Measurements from ENCODE around the gene CEND1.

CEND1 gene

DNA sequence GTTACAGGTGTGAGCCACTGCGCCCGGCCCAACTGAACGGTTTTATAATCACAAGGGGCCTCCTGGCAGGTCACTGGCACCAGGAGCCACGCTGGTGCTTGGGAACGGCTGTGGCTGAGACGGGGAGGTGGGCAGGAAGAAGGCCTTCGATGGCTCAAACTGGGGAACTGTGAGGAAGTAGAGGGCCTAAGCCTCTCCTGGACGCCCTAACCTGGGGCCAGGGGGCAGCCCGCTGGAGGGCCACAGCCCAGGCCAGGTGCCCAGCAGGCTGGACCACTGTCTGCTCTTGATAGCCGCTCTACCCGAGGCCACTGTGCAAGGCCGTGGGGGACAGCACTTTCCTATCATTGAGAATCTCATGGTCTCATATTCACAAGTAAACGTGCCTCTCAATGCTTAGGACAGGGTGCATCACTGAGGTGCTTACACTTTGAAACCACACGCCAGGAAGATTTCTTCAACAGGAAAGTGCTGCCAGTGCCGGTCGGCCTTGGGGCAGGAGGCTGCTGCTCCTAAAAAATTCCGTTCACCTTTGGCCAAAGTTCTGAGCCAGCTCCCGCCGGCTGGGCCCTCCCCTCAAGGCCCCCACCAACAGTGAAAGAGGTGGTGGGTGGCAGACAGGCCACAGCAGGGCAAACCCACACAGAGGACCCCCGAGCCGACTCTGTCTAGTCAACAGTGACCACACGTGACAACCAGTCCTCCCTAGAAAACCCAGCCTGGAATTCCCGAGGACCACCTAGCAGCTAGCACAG is 19.8 kb downstream of the CEND1 start:
- Histone ChIP-seq H3K4me2 (ENCODE audit: low read length) (no peak overlapping the region), H3K36me3 (ENCODE audit: insufficient read depth, low read length) (peaks cover 69% of the 10 kb centered on the region), H3K4me3 (ENCODE audit: low read length) (no peak overlapping the region), H3K27me3 (ENCODE audit: control insufficient read depth, insufficient read depth, low read length) (no peaks in the 10 kb centered on the region), H3K9me3 (replicated peaks; ENCODE audit: low read length) (no peaks in the 10 kb centered on the region), H3K9ac (ENCODE audit: low read depth, low read length) (no peak overlapping the region), H3K4me1 (ENCODE audit: control insufficient read depth, insufficient read depth, low read length) (peaks cover 25% of the 10 kb centered on the region)

DNA sequence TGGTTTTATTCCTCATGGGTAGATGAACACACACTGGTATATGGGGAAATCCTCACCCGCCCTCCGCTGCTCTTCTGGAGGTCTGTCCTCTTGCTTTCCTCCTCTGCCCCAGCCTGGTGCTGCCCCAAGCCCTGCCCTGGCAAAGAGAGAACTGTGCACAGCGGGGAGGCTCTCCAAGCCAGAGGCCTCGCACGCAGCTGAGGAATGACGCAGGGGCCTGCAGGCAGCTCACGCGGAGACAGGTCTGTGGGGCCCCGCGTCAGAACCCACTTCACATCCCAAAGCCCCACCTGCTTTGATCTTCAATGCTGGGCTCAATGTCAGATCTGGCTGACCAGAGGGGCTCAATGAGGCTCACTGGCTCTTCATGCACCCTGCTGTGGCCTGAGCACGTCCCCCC is 22.7 kb downstream of the CEND1 start:
- no peak overlapping the region for H3K4me3 ChIP-seq (ENCODE audit: low read length)
- peaks cover 16% of the 10 kb centered on the region for H3K4me1 ChIP-seq (ENCODE audit: control insufficient read depth, insufficient read depth, low read length)
- H3K9me3 ChIP-seq (replicated peaks; ENCODE audit: low read length) = no peaks in the 10 kb centered on the region
- H3K9ac ChIP-seq (ENCODE audit: low read depth, low read length) = no peak overlapping the region
- H3K36me3 ChIP-seq (ENCODE audit: insufficient read depth, low read length) = peaks cover 73% of the 10 kb centered on the region
- no peaks in the 10 kb centered on the region for H3K27me3 ChIP-seq (ENCODE audit: control insufficient read depth, insufficient read depth, low read length)
- H3K4me2 ChIP-seq (ENCODE audit: low read length) = no peak overlapping the region

DNA sequence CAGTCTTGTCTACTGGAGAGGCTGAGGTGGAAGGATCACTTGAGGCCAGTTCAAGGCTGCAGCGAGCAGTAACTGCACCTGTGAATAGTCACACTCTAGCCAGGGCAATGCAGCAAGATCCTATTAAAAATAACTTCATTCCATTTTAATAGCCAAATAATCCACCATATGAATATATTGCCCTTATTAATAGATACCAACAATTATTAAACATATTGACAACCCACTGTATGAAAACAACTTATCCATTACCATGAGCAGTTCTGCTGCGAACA is 23.0 kb downstream of the CEND1 start:
- no peaks in the 10 kb centered on the region for H3K9me3 ChIP-seq (replicated peaks; ENCODE audit: low read length)
- no peak overlapping the region for H3K4me3 ChIP-seq (ENCODE audit: low read length)
- no peaks in the 10 kb centered on the region for H3K27me3 ChIP-seq (ENCODE audit: control insufficient read depth, insufficient read depth, low read length)
- no peak overlapping the region for H3K4me2 ChIP-seq (ENCODE audit: low read length)
- H3K9ac ChIP-seq (ENCODE audit: low read depth, low read length) = no peak overlapping the region
- H3K36me3 ChIP-seq (ENCODE audit: insufficient read depth, low read length) = peaks cover 72% of the 10 kb centered on the region
- peaks cover 18% of the 10 kb centered on the region for H3K4me1 ChIP-seq (ENCODE audit: control insufficient read depth, insufficient read depth, low read length)

DNA sequence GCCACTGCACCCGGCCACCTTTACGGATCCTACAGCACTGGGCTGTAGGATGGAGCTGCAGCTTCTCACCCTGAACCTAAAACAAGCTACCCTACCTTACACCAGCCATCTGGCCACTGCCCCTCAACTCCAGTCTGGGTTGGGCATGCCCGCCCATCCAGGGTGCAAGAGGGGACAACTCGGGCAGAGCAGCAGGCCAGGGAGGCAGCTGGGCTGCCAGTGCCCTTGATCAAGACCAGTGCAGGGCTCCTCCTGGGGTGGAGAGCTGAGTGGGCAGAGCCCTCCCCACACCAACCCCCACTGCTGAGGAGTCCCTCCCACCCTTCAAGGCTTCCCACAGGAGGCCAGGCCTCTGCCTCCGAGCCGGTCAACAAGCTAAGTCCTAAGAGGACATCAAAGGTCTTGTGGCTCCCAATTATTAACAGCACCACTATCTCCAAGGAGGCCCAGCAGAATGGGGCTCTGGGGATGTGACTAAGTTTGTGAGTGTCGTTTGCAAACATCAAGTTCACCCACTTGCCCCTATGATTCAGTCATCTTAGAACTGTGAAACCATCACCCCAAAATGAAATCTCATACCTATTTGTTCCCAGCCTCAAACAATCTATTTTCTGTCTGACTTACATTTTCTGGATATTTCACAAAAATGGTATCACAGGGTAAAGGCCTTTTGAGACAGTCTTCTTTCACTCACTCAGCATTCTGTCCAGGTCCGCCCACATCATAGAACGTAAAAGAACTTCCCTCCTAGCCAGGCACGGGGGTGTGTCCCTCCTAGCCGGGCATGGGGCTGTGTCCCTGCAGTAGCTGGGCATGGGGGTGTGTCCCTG is 23.6 kb downstream of the CEND1 start:
- Histone ChIP-seq H3K9me3 (replicated peaks; ENCODE audit: low read length) (no peaks in the 10 kb centered on the region), H3K9ac (ENCODE audit: low read depth, low read length) (no peak overlapping the region), H3K4me3 (ENCODE audit: low read length) (no peak overlapping the region), H3K27me3 (ENCODE audit: control insufficient read depth, insufficient read depth, low read length) (no peaks in the 10 kb centered on the region), H3K4me2 (ENCODE audit: low read length) (no peak overlapping the region), H3K4me1 (ENCODE audit: control insufficient read depth, insufficient read depth, low read length) (peaks cover 18% of the 10 kb centered on the region), H3K36me3 (ENCODE audit: insufficient read depth, low read length) (peaks cover 72% of the 10 kb centered on the region)

DNA sequence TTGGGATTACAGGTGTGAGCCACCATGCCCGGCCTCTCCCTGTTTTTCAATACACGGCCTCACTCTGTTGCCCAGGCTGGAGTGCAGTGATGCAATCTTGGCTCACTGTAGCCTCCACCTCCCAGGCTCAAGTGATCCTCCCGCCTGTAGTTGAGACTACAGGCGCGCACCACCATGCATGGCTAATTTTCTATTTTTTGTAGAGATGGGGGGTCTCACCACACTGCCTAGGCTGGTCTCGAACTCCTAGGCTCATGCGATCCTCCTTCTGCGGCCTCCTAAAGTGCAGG is 24.1 kb downstream of the CEND1 start:
- no peak overlapping the region for H3K4me3 ChIP-seq (ENCODE audit: low read length)
- H3K9me3 ChIP-seq (replicated peaks; ENCODE audit: low read length) = no peaks in the 10 kb centered on the region
- no peaks in the 10 kb centered on the region for H3K27me3 ChIP-seq (ENCODE audit: control insufficient read depth, insufficient read depth, low read length)
- H3K4me2 ChIP-seq (ENCODE audit: low read length) = no peak overlapping the region
- no peak overlapping the region for H3K9ac ChIP-seq (ENCODE audit: low read depth, low read length)
- H3K4me1 ChIP-seq (ENCODE audit: control insufficient read depth, insufficient read depth, low read length) = peaks cover 18% of the 10 kb centered on the region
- peaks cover 71% of the 10 kb centered on the region for H3K36me3 ChIP-seq (ENCODE audit: insufficient read depth, low read length)

DNA sequence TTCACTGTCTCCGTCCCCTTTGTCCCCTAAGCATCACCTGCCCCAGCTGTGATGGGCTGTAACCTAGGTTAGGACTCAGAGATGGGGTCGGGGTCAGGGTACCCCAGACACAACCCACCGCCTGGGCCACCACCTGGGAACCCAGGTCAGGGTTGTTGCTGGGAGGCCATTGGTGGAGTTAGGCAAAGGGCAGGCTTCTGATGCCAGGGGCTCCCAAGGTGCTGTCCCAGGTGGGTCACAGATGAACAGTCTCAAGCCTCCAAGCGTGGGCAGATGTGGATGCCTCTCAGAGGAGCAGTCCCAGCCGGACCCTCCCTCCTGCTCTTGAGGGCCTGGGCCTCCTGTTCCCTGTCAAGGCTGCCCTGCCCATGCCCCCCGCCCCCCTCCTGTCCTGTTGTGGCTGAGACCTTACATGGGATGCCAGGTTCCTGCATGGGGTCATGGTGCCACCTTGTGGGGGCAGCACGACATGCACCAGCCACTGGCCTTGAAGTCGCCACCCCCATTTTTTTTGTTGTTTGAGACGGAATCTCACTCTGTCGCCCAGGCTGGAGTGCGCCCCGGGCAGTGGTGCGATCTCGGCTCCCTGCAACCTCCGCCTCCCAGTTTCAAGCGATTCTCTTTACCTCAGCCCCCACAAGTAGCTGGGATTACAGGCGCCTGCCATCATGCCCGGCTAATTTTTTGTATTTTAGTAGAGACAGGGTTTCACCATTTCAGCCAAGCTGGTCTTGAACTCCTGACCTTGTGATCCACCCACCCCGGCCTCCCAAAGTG is 24.7 kb downstream of the CEND1 start:
- H3K9me3 ChIP-seq (replicated peaks; ENCODE audit: low read length) = no peaks in the 10 kb centered on the region
- H3K9ac ChIP-seq (ENCODE audit: low read depth, low read length) = no peak overlapping the region
- H3K4me2 ChIP-seq (ENCODE audit: low read length) = no peak overlapping the region
- no peak overlapping the region for H3K4me3 ChIP-seq (ENCODE audit: low read length)
- no peaks in the 10 kb centered on the region for H3K27me3 ChIP-seq (ENCODE audit: control insufficient read depth, insufficient read depth, low read length)
- peaks cover 18% of the 10 kb centered on the region for H3K4me1 ChIP-seq (ENCODE audit: control insufficient read depth, insufficient read depth, low read length)
- H3K36me3 ChIP-seq (ENCODE audit: insufficient read depth, low read length) = peaks cover 69% of the 10 kb centered on the region

DNA sequence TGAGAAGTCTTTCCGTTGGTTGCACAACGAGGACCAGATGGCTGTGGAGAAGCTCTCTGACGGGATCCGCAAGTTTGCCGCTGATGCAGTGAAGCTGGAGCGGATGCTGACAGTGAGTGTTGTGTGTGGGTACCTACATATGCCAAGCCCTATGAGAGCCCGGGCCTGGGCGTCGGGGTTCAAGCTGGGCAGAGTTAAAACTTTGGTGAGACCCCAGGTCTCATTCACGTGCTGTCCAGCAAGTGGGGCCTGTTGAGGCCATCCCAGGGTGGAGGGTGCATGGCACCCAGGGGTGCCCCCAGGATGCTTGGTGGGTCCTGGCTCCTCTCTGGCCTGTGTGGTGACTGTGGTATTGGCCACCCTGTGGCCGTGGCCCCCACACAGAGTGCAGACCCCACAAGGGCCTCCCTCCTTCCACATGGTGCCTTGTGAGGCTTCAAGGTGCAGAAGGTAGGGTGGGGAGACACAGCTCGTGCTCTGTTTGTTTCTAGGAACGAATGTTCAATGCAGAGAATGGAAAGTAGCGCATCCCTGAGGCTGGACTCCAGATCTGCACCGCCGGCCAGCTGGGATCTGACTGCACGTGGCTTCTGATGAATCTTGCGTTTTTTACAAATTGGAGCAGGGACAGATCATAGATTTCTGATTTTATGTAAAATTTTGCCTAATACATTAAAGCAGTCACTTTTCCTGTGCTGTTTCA is 25.4 kb downstream of the CEND1 start:
- no peak overlapping the region for H3K4me2 ChIP-seq (ENCODE audit: low read length)
- no peaks in the 10 kb centered on the region for H3K9me3 ChIP-seq (replicated peaks; ENCODE audit: low read length)
- H3K4me3 ChIP-seq (ENCODE audit: low read length) = no peak overlapping the region
- H3K27me3 ChIP-seq (ENCODE audit: control insufficient read depth, insufficient read depth, low read length) = no peaks in the 10 kb centered on the region
- H3K36me3 ChIP-seq (ENCODE audit: insufficient read depth, low read length) = peaks cover 70% of the 10 kb centered on the region
- peaks cover 18% of the 10 kb centered on the region for H3K4me1 ChIP-seq (ENCODE audit: control insufficient read depth, insufficient read depth, low read length)
- no peak overlapping the region for H3K9ac ChIP-seq (ENCODE audit: low read depth, low read length)

DNA sequence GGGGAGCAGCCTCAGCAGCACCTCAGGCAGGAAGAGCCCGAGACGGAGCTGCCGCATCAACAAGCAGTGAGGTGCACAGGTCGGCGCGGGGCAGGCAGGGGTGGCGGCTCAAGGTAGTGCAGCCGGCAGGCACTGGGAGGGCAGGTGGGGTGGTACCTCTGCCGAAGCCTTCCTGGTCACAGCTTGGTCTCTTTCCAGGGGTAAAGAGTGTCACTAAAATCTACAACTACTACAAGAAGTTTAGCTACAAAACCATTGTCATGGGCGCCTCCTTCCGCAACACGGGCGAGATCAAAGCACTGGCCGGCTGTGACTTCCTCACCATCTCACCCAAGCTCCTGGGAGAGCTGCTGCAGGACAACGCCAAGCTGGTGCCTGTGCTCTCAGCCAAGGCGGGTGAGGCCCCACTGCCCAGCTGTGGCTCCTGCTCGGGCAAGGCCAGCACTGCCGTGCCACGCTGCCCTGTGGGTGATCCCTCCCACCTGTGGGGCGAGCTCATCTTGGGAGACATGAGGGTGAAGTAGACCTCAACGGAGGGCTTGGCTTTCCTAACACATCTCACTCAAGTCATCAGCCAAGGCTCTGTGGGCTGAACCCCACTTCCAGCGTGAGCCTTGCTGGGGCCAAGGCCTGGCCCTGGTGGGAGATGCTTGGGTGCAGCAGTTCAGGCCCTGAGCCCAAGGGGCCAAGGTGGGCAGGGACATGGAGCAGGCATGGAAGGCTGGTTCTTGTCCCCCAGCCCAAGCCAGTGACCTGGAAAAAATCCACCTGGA is 26.2 kb downstream of the CEND1 start:
- H3K9ac ChIP-seq (ENCODE audit: low read depth, low read length) = no peak overlapping the region
- H3K9me3 ChIP-seq (replicated peaks; ENCODE audit: low read length) = no peaks in the 10 kb centered on the region
- peaks cover 18% of the 10 kb centered on the region for H3K4me1 ChIP-seq (ENCODE audit: control insufficient read depth, insufficient read depth, low read length)
- peaks cover 74% of the 10 kb centered on the region for H3K36me3 ChIP-seq (ENCODE audit: insufficient read depth, low read length)
- H3K4me2 ChIP-seq (ENCODE audit: low read length) = no peak overlapping the region
- no peak overlapping the region for H3K4me3 ChIP-seq (ENCODE audit: low read length)
- H3K27me3 ChIP-seq (ENCODE audit: control insufficient read depth, insufficient read depth, low read length) = no peaks in the 10 kb centered on the region

DNA sequence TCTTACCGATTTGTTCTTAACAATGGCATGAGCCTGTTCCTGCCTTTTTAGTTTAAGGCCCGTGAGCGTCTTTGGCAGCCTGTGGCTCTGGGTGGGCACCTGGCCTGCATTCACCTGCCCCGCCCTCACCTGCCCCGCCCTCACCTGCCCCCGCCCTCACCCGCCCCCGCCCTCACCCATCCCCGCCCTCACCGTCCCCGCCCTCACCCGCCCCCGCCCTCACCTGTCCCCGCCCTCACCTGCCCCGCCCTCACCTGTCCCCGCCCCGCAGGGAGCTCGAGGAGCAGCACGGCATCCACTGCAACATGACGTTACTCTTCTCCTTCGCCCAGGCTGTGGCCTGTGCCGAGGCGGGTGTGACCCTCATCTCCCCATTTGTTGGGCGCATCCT is 26.8 kb downstream of the CEND1 start:
- Histone ChIP-seq H3K4me2 (ENCODE audit: low read length) (no peak overlapping the region), H3K9me3 (replicated peaks; ENCODE audit: low read length) (no peaks in the 10 kb centered on the region), H3K27me3 (ENCODE audit: control insufficient read depth, insufficient read depth, low read length) (no peaks in the 10 kb centered on the region), H3K9ac (ENCODE audit: low read depth, low read length) (no peak overlapping the region), H3K4me1 (ENCODE audit: control insufficient read depth, insufficient read depth, low read length) (peaks cover 18% of the 10 kb centered on the region), H3K4me3 (ENCODE audit: low read length) (no peak overlapping the region), H3K36me3 (ENCODE audit: insufficient read depth, low read length) (peaks cover 74% of the 10 kb centered on the region)

DNA sequence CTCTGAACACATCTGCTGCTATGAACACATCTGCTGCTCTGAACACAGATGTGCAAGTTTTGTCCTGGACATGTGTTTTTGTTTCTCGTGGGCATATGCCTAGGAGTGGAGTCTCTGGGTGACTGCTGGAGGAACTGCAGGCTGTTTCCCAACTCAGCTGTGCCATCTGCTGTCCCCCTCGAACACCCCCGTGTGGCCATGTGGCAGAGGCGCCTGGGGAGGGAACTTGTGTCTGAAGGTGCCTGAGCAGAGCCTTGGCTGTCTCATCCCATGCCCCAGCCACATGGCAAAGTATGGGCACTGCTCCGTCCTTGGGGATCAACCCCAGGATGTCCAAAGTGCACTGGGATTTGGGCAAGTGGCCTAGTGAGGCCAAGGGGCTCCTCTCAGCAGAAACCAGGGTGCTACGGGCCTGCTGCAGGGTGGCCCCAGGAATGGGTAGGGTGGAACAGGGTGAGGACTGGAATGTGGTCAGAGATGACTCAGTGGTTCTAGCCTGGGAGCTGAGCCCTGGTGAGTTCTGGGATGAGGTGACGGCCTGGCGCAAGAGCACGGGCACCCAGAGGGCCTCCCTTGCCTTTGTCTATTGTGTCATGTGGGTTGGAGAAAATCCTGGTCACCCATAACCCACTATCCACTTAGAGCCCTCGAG is 27.3 kb downstream of the CEND1 start:
- H3K27me3 ChIP-seq (ENCODE audit: control insufficient read depth, insufficient read depth, low read length) = no peaks in the 10 kb centered on the region
- H3K4me1 ChIP-seq (ENCODE audit: control insufficient read depth, insufficient read depth, low read length) = peaks cover 18% of the 10 kb centered on the region
- H3K4me3 ChIP-seq (ENCODE audit: low read length) = no peak overlapping the region
- H3K9me3 ChIP-seq (replicated peaks; ENCODE audit: low read length) = no peaks in the 10 kb centered on the region
- peak overlapping the region; percentile 2 for H3K9ac ChIP-seq (ENCODE audit: low read depth, low read length)
- H3K4me2 ChIP-seq (ENCODE audit: low read length) = peak overlapping the region; percentile 35
- H3K36me3 ChIP-seq (ENCODE audit: insufficient read depth, low read length) = peaks cover 77% of the 10 kb centered on the region
